ENCODE results near the gene CDCP1.

- TF ChIP-seq CTCF (IDR thresholded peaks at IDR 0.05) = no peak
- TF ChIP-seq POLR2A (IDR thresholded peaks at IDR 0.05) = peak in 1 of 4 donors; percentile 40
- TF ChIP-seq POLR2AphosphoS5 (IDR thresholded peaks at IDR 0.05) = peak in 1 of 2 donors; percentile 77
Observed at GRCh38 chr3:45064512-45065372, 81.4 kb downstream of the CDCP1 start.

All from upper lobe of left lung (tissue), 4 donors.